GM19193 (cell line): ENCODE results near the gene HLTF.

Experiments used
- POLR2A ChIP-seq: IDR thresholded peaks from 4 replicates; pipeline ENCODE4 v1.6.1; 2011; ENCODE audit not compliant: insufficient read depth, insufficient read length; ENCODE audit errors: extremely low read depth

The HLTF gene

GRCh38 chr3:149044339-149045083 is 41.8 kb downstream of the HLTF start:
- TF ChIP-seq POLR2A, result no peak

GRCh38 chr3:149042789-149043386 is 43.4 kb downstream of the HLTF start:
- TF ChIP-seq POLR2A, result no peak

- TF ChIP-seq POLR2A, result no peak
Observed at GRCh38 chr3:149038322-149038721, 48.0 kb downstream of the HLTF start.

GRCh38 chr3:149037684-149038083 is 48.6 kb downstream of the HLTF start:
- TF ChIP-seq POLR2A, result no peak

GRCh38 chr3:149031096-149031495 is 55.2 kb downstream of the HLTF start:
- no peak for TF ChIP-seq POLR2A

- TF ChIP-seq POLR2A, result no peak
Observed at GRCh38 chr3:149026718-149027117, 59.6 kb downstream of the HLTF start.

GRCh38 chr3:149023951-149024350 is 62.4 kb downstream of the HLTF start:
- TF ChIP-seq POLR2A, result no peak

GRCh38 chr3:149021830-149022229 is 64.5 kb downstream of the HLTF start:
- no peak for TF ChIP-seq POLR2A

- TF ChIP-seq POLR2A, result no peak
Observed at GRCh38 chr3:149020839-149021252, 65.5 kb downstream of the HLTF start.

GRCh38 chr3:149020196-149020838 is 66.0 kb downstream of the HLTF start:
- no peak for TF ChIP-seq POLR2A

- TF ChIP-seq POLR2A, result no peak
Observed at GRCh38 chr3:149019580-149019979, 66.8 kb downstream of the HLTF start.

GRCh38 chr3:149018247-149018646 is 68.1 kb downstream of the HLTF start:
- no peak for TF ChIP-seq POLR2A

- no peak for TF ChIP-seq POLR2A
Observed at GRCh38 chr3:149016669-149017541, 69.4 kb downstream of the HLTF start.

GRCh38 chr3:149016242-149016641 is 70.1 kb downstream of the HLTF start:
- TF ChIP-seq POLR2A, result no peak

- no peak for TF ChIP-seq POLR2A
Observed at GRCh38 chr3:149015393-149015792, 70.9 kb downstream of the HLTF start.
